ENCODE data around the gene RFX3. TPM values are rescaled to one million over a fixed set of nuclear protein-coding genes. Genes with fewer than 3 reads are reported as not detected.

RFX3 gene
- total RNA-seq, 1 donor from 2014 or later: 12.1 TPM

GRCh38 chr9:3513265-3513818 is 12.5 kb downstream of the RFX3 start:
- peaks cover 31% of the 10 kb centered on the region for H3K4me1 Mint-ChIP-seq (ENCODE audit: low read depth, unreplicated experiment)
- Histone ChIP-seq H4K20me1 (ENCODE audit: insufficient read depth, low read length) (no peaks in the 10 kb centered on the region), H3K4me3 (ENCODE audit: insufficient read depth, low read depth, low read length) (no peak overlapping the region), H3K9ac (ENCODE audit: low read length) (no peak overlapping the region), H3K4me1 (ENCODE audit: insufficient read depth, low read length) (peaks cover 5% of the 10 kb centered on the region), H3K27me3 (ENCODE audit: insufficient read depth, low read length) (no peaks in the 10 kb centered on the region), H3K36me3 (ENCODE audit: insufficient read depth, low read length) (no peaks in the 10 kb centered on the region), H3K27ac (ENCODE audit: low read depth, low read length) (no peak overlapping the region), H3K9me3 (ENCODE audit: insufficient read depth, low read depth, low read length) (no peaks in the 10 kb centered on the region), H3K79me2 (ENCODE audit: insufficient read depth, low read length) (peaks cover 15% of the 10 kb centered on the region), H3K4me2 (ENCODE audit: low read length) (no peak overlapping the region), H2AFZ (ENCODE audit: low read depth, low read length) (no peak overlapping the region)
- no peaks in the 10 kb centered on the region for H3K27me3 Mint-ChIP-seq (ENCODE audit: low read depth, unreplicated experiment)
- no peak overlapping the region for H3K27ac Mint-ChIP-seq (ENCODE audit: unreplicated experiment)
- DNase-seq (ENCODE audit: low read depth): no peak
- H3K4me3 Mint-ChIP-seq (ENCODE audit: unreplicated experiment): no peak overlapping the region
- TF ChIP-seq EZH2 (IDR thresholded peaks at IDR 0.05; ENCODE audit: insufficient read depth, low read length): no peak
- no peak for TF ChIP-seq CTCF (IDR thresholded peaks at IDR 0.05; ENCODE audit: insufficient read depth, low read depth, low read length)
- FAIRE-seq: no peak
- H3K9me3 Mint-ChIP-seq (ENCODE audit: unreplicated experiment): no peaks in the 10 kb centered on the region
- H3K36me3 Mint-ChIP-seq (ENCODE audit: low read depth, unreplicated experiment): no peaks in the 10 kb centered on the region

DNA sequence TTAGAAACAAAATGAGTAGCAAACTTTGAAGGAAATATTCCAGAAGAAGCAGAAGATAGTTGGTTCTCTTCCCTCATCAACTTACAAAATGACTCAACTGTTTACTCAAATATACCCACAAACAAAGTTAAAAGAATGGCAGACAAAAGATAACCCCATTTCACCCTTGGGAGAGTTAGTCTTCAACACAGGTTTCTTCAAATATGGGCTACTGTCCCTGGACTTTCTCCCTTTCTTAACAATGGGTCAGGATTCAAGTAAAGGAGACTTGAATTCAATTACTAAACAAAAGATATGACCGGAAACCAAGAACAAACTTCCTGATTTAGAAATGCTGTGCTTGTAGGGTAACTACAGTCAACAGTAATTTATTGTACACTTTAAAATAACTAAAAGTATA is 14.2 kb downstream of the RFX3 start:
- no peak overlapping the region for H3K4me3 Mint-ChIP-seq (ENCODE audit: unreplicated experiment)
- Histone ChIP-seq H3K27ac (ENCODE audit: low read depth, low read length) (no peak overlapping the region), H3K79me2 (ENCODE audit: insufficient read depth, low read length) (peaks cover 9% of the 10 kb centered on the region), H3K27me3 (ENCODE audit: insufficient read depth, low read length) (no peaks in the 10 kb centered on the region), H3K9me3 (ENCODE audit: insufficient read depth, low read depth, low read length) (no peaks in the 10 kb centered on the region), H3K36me3 (ENCODE audit: insufficient read depth, low read length) (no peaks in the 10 kb centered on the region), H3K4me3 (ENCODE audit: insufficient read depth, low read depth, low read length) (no peak overlapping the region), H3K9ac (ENCODE audit: low read length) (no peak overlapping the region), H3K4me2 (ENCODE audit: low read length) (no peak overlapping the region), H4K20me1 (ENCODE audit: insufficient read depth, low read length) (no peaks in the 10 kb centered on the region), H2AFZ (ENCODE audit: low read depth, low read length) (no peak overlapping the region), H3K4me1 (ENCODE audit: insufficient read depth, low read length) (peaks cover 5% of the 10 kb centered on the region)
- H3K27ac Mint-ChIP-seq (ENCODE audit: unreplicated experiment): peak overlapping the region; percentile 17
- FAIRE-seq: no peak
- TF ChIP-seq EZH2 (IDR thresholded peaks at IDR 0.05; ENCODE audit: insufficient read depth, low read length) (no peak), CTCF (IDR thresholded peaks at IDR 0.05; ENCODE audit: insufficient read depth, low read depth, low read length) (no peak)
- H3K36me3 Mint-ChIP-seq (ENCODE audit: low read depth, unreplicated experiment): no peaks in the 10 kb centered on the region
- no peaks in the 10 kb centered on the region for H3K9me3 Mint-ChIP-seq (ENCODE audit: unreplicated experiment)
- no peak for DNase-seq (ENCODE audit: low read depth)
- H3K4me1 Mint-ChIP-seq (ENCODE audit: low read depth, unreplicated experiment): peaks cover 36% of the 10 kb centered on the region
- H3K27me3 Mint-ChIP-seq (ENCODE audit: low read depth, unreplicated experiment): no peaks in the 10 kb centered on the region

GRCh38 chr9:3510796-3511195 is 15.0 kb downstream of the RFX3 start:
- Histone ChIP-seq H3K4me1 (ENCODE audit: insufficient read depth, low read length) (peaks cover 5% of the 10 kb centered on the region), H3K9me3 (ENCODE audit: insufficient read depth, low read depth, low read length) (no peaks in the 10 kb centered on the region), H3K27ac (ENCODE audit: low read depth, low read length) (no peak overlapping the region), H3K4me3 (ENCODE audit: insufficient read depth, low read depth, low read length) (no peak overlapping the region), H3K9ac (ENCODE audit: low read length) (no peak overlapping the region), H2AFZ (ENCODE audit: low read depth, low read length) (no peak overlapping the region), H4K20me1 (ENCODE audit: insufficient read depth, low read length) (no peaks in the 10 kb centered on the region), H3K79me2 (ENCODE audit: insufficient read depth, low read length) (peaks cover 5% of the 10 kb centered on the region), H3K4me2 (ENCODE audit: low read length) (no peak overlapping the region), H3K36me3 (ENCODE audit: insufficient read depth, low read length) (no peaks in the 10 kb centered on the region), H3K27me3 (ENCODE audit: insufficient read depth, low read length) (no peaks in the 10 kb centered on the region)
- H3K9me3 Mint-ChIP-seq (ENCODE audit: unreplicated experiment): no peaks in the 10 kb centered on the region
- no peaks in the 10 kb centered on the region for H3K27me3 Mint-ChIP-seq (ENCODE audit: low read depth, unreplicated experiment)
- FAIRE-seq (no peak), DNase-seq (ENCODE audit: low read depth) (no peak)
- no peaks in the 10 kb centered on the region for H3K36me3 Mint-ChIP-seq (ENCODE audit: low read depth, unreplicated experiment)
- H3K27ac Mint-ChIP-seq (ENCODE audit: unreplicated experiment): no peak overlapping the region
- peaks cover 34% of the 10 kb centered on the region for H3K4me1 Mint-ChIP-seq (ENCODE audit: low read depth, unreplicated experiment)
- no peak for TF ChIP-seq CTCF (IDR thresholded peaks at IDR 0.05; ENCODE audit: insufficient read depth, low read depth, low read length)
- TF ChIP-seq EZH2 (IDR thresholded peaks at IDR 0.05; ENCODE audit: insufficient read depth, low read length): no peak
- H3K4me3 Mint-ChIP-seq (ENCODE audit: unreplicated experiment): no peak overlapping the region

Data from astrocyte (in vitro differentiated cells and primary cell).